Measurements from ENCODE around the gene DNAH14.

GRCh38 chr1:225349826-225350225, 420.4 kb downstream of the DNAH14 start:
- TF ChIP-seq GATA2 (IDR thresholded peaks at IDR 0.05; ENCODE audit: low read depth, low read length) (no peak), GATA3 (IDR thresholded peaks at IDR 0.05; ENCODE audit: low read depth, low read length) (no peak)
